Placental epithelial cell (primary cell): Measurements from ENCODE around the gene CNNM2. TPM values are rescaled to one million over a fixed set of nuclear protein-coding genes. Genes with fewer than 3 reads are reported as not detected.

Experiments
- small RNA-seq: library from RNA; depleted of rRNA; stranded (forward); fragments of <200 nt; gene quantifications from one replicate; pipeline ENCODE3, GENCODE V24; 2012
- total RNA-seq: library from RNA; depleted of rRNA; stranded (reverse); fragments of >200 nt; gene quantifications from 2 replicates; pipeline ENCODE4 v1.2.3, GENCODE V29; 2012

The CNNM2 gene
- total RNA-seq: 7.9 and 10.5 TPM in 2 replicates

GRCh38 chr10:102917962-102918816 is at the start of gene CNNM2:
Gene CNNM2 (plus strand): TSS chr10:102918294. CDS start chr10:102918481, 187 bp downstream.

GRCh38 chr10:102869258-102870198 is 48.6 kb upstream of the CNNM2 start, which contains the start of gene AS3MT:
Gene AS3MT (plus strand): TSS chr10:102869470. CDS start chr10:102869593, 123 bp downstream.

Small RNA genes lying within 50 kb of the gene (small RNA-seq; reads per million reads assigned to genes)
- gene AS3MT (not detected), gene RF00026 (not detected), gene RF02271 (not detected)

Other genes starting within 250 kb of the CNNM2 start
- gene ARL3, start 203.9 kb upstream of the CNNM2 start, total RNA-seq: 4.7 and 5.6 TPM in 2 replicates
- gene SFXN2, start 203.7 kb upstream of the CNNM2 start, total RNA-seq: 2.9 and 4.3 TPM in 2 replicates
- gene WBP1L, start 174.3 kb upstream of the CNNM2 start, total RNA-seq: 25.9 and 72.4 TPM in 2 replicates
- not detected in 2 replicates for gene CYP17A1, start 80.9 kb upstream of the CNNM2 start, total RNA-seq
- 20.0 and 26.7 TPM in 2 replicates for gene BORCS7, start 64.0 kb upstream of the CNNM2 start, total RNA-seq
- 2.4 and 3.7 TPM in 2 replicates for gene AS3MT, start 48.8 kb upstream of the CNNM2 start, total RNA-seq